NCI-H226 (cell line): Measurements from ENCODE around the gene OLFM3.

Source experiments
- DNase-seq: peaks from one replicate; pipeline ENCODE4 v3.0.0-alpha.2; 2015

Gene OLFM3

GRCh38 chr1:101996825-101997465 lies at the start of gene OLFM3:
TSS of gene OLFM3 (minus strand) at chr1:101996926.
- DNase-seq = no peak

- DNase-seq = no peak
These were observed 49.0 kb upstream of the OLFM3 start for GRCh38 chr1:102045752-102046151.

- DNase-seq = no peak
These were observed 35.8 kb upstream of the OLFM3 start for GRCh38 chr1:102032534-102032933.

- DNase-seq = no peak
These were observed 22.8 kb upstream of the OLFM3 start for GRCh38 chr1:102019530-102019929.

GRCh38 chr1:102015728-102016127 lies 19.0 kb upstream of the OLFM3 start:
- no peak for DNase-seq

- DNase-seq = no peak
These were observed 5.3 kb upstream of the OLFM3 start for GRCh38 chr1:102002057-102002456.

- no peak for DNase-seq
These were observed 561 bp downstream of the OLFM3 start for GRCh38 chr1:101995984-101996745.

- DNase-seq = no peak
These were observed 3.0 kb downstream of the OLFM3 start for GRCh38 chr1:101993710-101994109.

GRCh38 chr1:101992821-101993575 lies 3.7 kb downstream of the OLFM3 start:
- no peak for DNase-seq

GRCh38 chr1:101980974-101981373 lies 15.8 kb downstream of the OLFM3 start:
- no peak for DNase-seq

GRCh38 chr1:101977266-101977665 lies 19.5 kb downstream of the OLFM3 start:
- no peak for DNase-seq

- no peak for DNase-seq
These were observed 20.6 kb downstream of the OLFM3 start for GRCh38 chr1:101976161-101976560.

- no peak for DNase-seq
These were observed 21.4 kb downstream of the OLFM3 start for GRCh38 chr1:101975371-101975770.

- no peak for DNase-seq
These were observed 22.0 kb downstream of the OLFM3 start for GRCh38 chr1:101974599-101975274.

- no peak for DNase-seq
These were observed 25.4 kb downstream of the OLFM3 start for GRCh38 chr1:101971304-101971703.

GRCh38 chr1:101967871-101968270 lies 28.9 kb downstream of the OLFM3 start:
- DNase-seq = no peak

- no peak for DNase-seq
These were observed 31.4 kb downstream of the OLFM3 start for GRCh38 chr1:101965341-101965740.

- no peak for DNase-seq
These were observed 32.0 kb downstream of the OLFM3 start for GRCh38 chr1:101964708-101965107.

GRCh38 chr1:101960142-101960541 lies 36.6 kb downstream of the OLFM3 start:
- DNase-seq = no peak

GRCh38 chr1:101959456-101959855 lies 37.3 kb downstream of the OLFM3 start:
- DNase-seq = no peak

- no peak for DNase-seq
These were observed 39.0 kb downstream of the OLFM3 start for GRCh38 chr1:101957771-101958170.

GRCh38 chr1:101953623-101954022 lies 43.1 kb downstream of the OLFM3 start:
- DNase-seq = no peak

- DNase-seq = no peak
These were observed 50.8 kb downstream of the OLFM3 start for GRCh38 chr1:101945884-101946283.
